Measurements from ENCODE around the gene TOMM40L.

TOMM40L gene

GRCh38 chr1:161230762-161231161 is 4.9 kb downstream of the TOMM40L start:
- TF ChIP-seq, protein P1, sequence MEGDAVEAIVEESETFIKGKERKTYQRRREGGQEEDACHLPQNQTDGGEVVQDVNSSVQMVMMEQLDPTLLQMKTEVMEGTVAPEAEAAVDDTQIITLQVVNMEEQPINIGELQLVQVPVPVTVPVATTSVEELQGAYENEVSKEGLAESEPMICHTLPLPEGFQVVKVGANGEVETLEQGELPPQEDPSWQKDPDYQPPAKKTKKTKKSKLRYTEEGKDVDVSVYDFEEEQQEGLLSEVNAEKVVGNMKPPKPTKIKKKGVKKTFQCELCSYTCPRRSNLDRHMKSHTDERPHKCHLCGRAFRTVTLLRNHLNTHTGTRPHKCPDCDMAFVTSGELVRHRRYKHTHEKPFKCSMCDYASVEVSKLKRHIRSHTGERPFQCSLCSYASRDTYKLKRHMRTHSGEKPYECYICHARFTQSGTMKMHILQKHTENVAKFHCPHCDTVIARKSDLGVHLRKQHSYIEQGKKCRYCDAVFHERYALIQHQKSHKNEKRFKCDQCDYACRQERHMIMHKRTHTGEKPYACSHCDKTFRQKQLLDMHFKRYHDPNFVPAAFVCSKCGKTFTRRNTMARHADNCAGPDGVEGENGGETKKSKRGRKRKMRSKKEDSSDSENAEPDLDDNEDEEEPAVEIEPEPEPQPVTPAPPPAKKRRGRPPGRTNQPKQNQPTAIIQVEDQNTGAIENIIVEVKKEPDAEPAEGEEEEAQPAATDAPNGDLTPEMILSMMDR (IDR thresholded peaks at IDR 0.05; ENCODE audit: control extremely low read depth, extremely low read depth, low read depth, missing control alignments) = no peak
- CTCF ChIA-PET = interaction anchor here (0.9 to 14.0 kb wide), 17 partner anchors 6 to 155 kb away, joined by 3 to 248 read pairs (median 4); partner anchors contain the start of genes APOA2, FCER1G, NDUFS2 and NR1I3
- POLR2A ChIA-PET = no interaction called here
- no peak for DNase-seq (ENCODE audit: extremely low spot score)

DNA sequence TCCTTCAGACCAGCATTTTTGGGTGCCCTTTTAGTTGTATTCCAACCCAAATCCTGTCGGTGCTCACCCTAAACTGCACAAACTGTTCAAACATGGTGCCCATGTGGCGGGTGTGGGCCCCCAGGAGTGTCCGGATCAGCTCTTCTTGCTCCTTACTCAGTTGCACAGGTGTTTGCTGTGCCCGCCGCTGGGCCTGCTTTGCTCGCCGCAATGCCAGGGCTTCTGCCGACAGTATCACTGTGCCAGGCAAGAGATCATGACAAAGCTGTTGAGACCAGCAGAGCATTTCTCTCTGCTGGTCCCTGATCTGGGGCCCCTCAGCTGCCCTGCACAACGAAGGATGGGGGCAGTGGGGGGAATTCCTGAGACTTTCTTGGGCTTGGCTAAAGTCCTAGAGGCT is 7.2 kb downstream of the TOMM40L start:
- ChIA-PET CTCF (interaction anchor here (1.4 to 1.6 kb wide), 3 partner anchors 14 to 41 kb away, joined by 3 to 4 read pairs (median 3); no protein-coding TSS in a partner anchor), POLR2A (interaction anchor here (0.5 kb wide), 1 partner anchor 141 kb away, joined by 3 read pairs; no protein-coding TSS in a partner anchor)
- DNase-seq (ENCODE audit: extremely low spot score) = no peak
- TF ChIP-seq, protein P1 (IDR thresholded peaks at IDR 0.05; ENCODE audit: control extremely low read depth, extremely low read depth, low read depth, missing control alignments) = no peak

GRCh38 chr1:161235957-161236775 is 10.3 kb downstream of the TOMM40L start:
- DNase-seq (ENCODE audit: extremely low spot score) = no peak
- TF ChIP-seq, protein P1 (IDR thresholded peaks at IDR 0.05; ENCODE audit: control extremely low read depth, extremely low read depth, low read depth, missing control alignments) = no peak
- ChIA-PET CTCF (interaction anchor here (1.0 to 5.1 kb wide), 4 partner anchors 8 to 55 kb away, joined by 3 to 44 read pairs (median 4); partner anchors contain the start of gene TOMM40L), POLR2A (interaction anchor here (1.0 kb wide), 1 partner anchor 11 kb away, joined by 4 read pairs; no protein-coding TSS in a partner anchor)

GRCh38 chr1:161238039-161238473 is 12.2 kb downstream of the TOMM40L start, which contains the start of gene NR1I3:
Gene NR1I3, minus strand, starts transcription at chr1:161238203. Its CDS starts 1,638 bp downstream, at chr1:161236565.
- TF ChIP-seq, protein P1 (IDR thresholded peaks at IDR 0.05; ENCODE audit: control extremely low read depth, extremely low read depth, low read depth, missing control alignments) = no peak
- CTCF ChIA-PET = interaction anchor here (1.1 to 5.1 kb wide), 4 partner anchors 10 to 23 kb away, joined by 3 to 44 read pairs (median 4); partner anchors contain the start of gene TOMM40L
- no peak for DNase-seq (ENCODE audit: extremely low spot score)
- POLR2A ChIA-PET = interaction anchor here (0.6 kb wide), 1 partner anchor 8 kb away, joined by 8 read pairs; no protein-coding TSS in a partner anchor

- POLR2A ChIA-PET = no interaction called here
- TF ChIP-seq, protein P1 (IDR thresholded peaks at IDR 0.05; ENCODE audit: control extremely low read depth, extremely low read depth, low read depth, missing control alignments) = no peak
- CTCF ChIA-PET = interaction anchor here (1.0 to 1.3 kb wide), 3 partner anchors 11 to 45 kb away, joined by 3 read pairs; no protein-coding TSS in a partner anchor
- no peak for DNase-seq (ENCODE audit: extremely low spot score)
These were observed 15.8 kb downstream of the TOMM40L start for GRCh38 chr1:161241682-161242081.

- ChIA-PET CTCF (interaction anchor here (1.0 to 1.2 kb wide), 2 partner anchors 15 to 45 kb away, joined by 3 read pairs; no protein-coding TSS in a partner anchor), POLR2A (no interaction called here)
- TF ChIP-seq, protein P1 (IDR thresholded peaks at IDR 0.05; ENCODE audit: control extremely low read depth, extremely low read depth, low read depth, missing control alignments) = no peak
- no peak for DNase-seq (ENCODE audit: extremely low spot score)
These were observed 16.5 kb downstream of the TOMM40L start for GRCh38 chr1:161242313-161242712.
